Endothelial cell of umbilical vein (primary cell): ENCODE results near the gene TRIM13. TPM values are rescaled to one million over a fixed set of nuclear protein-coding genes. Genes with fewer than 3 reads are reported as not detected.

ENCODE experiments used
- BruUV-seq: library from RNA; stranded (reverse); fragments of 400-500 nt; replicated peaks from 2 replicates; lab custom pipeline; 2021; lab: Mats Ljungman, UMichigan
- CTCF ChIA-PET: fragments of 300-600, 350-600 bp; sonication (Branson Sonifier 250); formaldehyde crosslinking; loops from one replicate; lab custom pipeline; 2021; ENCODE audit warnings: antibody characterized with exemption, inconsistent platforms; lab: Charles Lee
- POLR2A ChIA-PET: fragments of 300-600, 350-600 bp; sonication (Branson Sonifier 250); formaldehyde crosslinking; loops from one replicate; lab custom pipeline; 2021; ENCODE audit warnings: antibody characterized with exemption, inconsistent platforms; lab: Charles Lee
- DNase-seq: peaks from one replicate; pipeline ENCODE4 v3.0.0-alpha.2; 2011; ENCODE audit warnings: low read depth, low spot score
- FAIRE-seq: peaks from 2 replicates; lab custom pipeline; 2011; peaks lifted over from hg19 to GRCh38; lab: Jason Lieb, UNC
- H2AFZ ChIP-seq: 2 replicates; pipeline ENCODE4 v1.6.0; 2012; ENCODE audit warnings: low read depth, low read length, control low read depth, inconsistent platforms
- H3K27ac ChIP-seq: 2 replicates; pipeline ENCODE4 v1.5.1; 2011; ENCODE audit warnings: low read depth, mild to moderate bottlenecking, control low read depth, low read length, moderate library complexity; ENCODE audit not compliant: insufficient read depth
- H3K27me3 ChIP-seq, 2 experiments: 2 replicates each; pipeline versions ENCODE4 v1.6.0 to v1.6.1; 2011; ENCODE audit warnings: low read length in 2 of 2, mixed read lengths in 1 of 2; ENCODE audit not compliant: control insufficient read depth in 2 of 2, insufficient read depth in 2 of 2
- H3K36me3 ChIP-seq, 2 experiments: 2 replicates in 1 of 2; 3 replicates in 1 of 2; pipeline ENCODE4 v1.5.1; 2011; ENCODE audit warnings: low read length in 2 of 2, mild to moderate bottlenecking in 1 of 2, moderate library complexity in 1 of 2; ENCODE audit not compliant: control insufficient read depth in 2 of 2, insufficient read depth in 2 of 2; ENCODE audit errors: extremely low read depth in 1 of 2
- H3K4me1 ChIP-seq: 3 replicates; pipeline ENCODE4 v1.5.1; 2011; ENCODE audit warnings: mild to moderate bottlenecking, low read length; ENCODE audit not compliant: control insufficient read depth, insufficient read depth; ENCODE audit errors: extremely low read depth
- H3K4me2 ChIP-seq: 2 replicates; pipeline ENCODE4 v1.6.1; 2011; ENCODE audit warnings: low read length, control low read depth, mixed read lengths; ENCODE audit not compliant: insufficient read depth
- H3K4me3 ChIP-seq, 3 experiments: fragments of 200-600 bp in 1 of 3; sonication (generic), shearing (Covaris generic) in 1 of 3; replicated peaks in 1 of 3; 2 replicates each; pipeline ENCODE4 v1.5.1; 2011 to 2016; ENCODE audit warnings: control low read depth in 3 of 3, low read length in 3 of 3, mild to moderate bottlenecking in 2 of 3, inconsistent platforms in 1 of 3, low read depth in 1 of 3, moderate library complexity in 1 of 3; ENCODE audit not compliant: insufficient read depth in 1 of 3
- H3K79me2 ChIP-seq: 2 replicates; pipeline ENCODE4 v1.6.0; 2012; ENCODE audit warnings: low read length, inconsistent platforms; ENCODE audit not compliant: control insufficient read depth, insufficient read depth
- H3K9ac ChIP-seq: replicated peaks from 2 replicates; pipeline ENCODE3; 2011; ENCODE audit warnings: low read length, control low read depth; ENCODE audit not compliant: insufficient read depth; ENCODE audit errors: extremely low read depth
- H3K9me1 ChIP-seq: replicated peaks from 3 replicates; pipeline ENCODE4 v1.6.0; 2011; ENCODE audit warnings: mild to moderate bottlenecking, low read length; ENCODE audit not compliant: control insufficient read depth, insufficient read depth; ENCODE audit errors: extremely low read depth
- H3K9me3 ChIP-seq: replicated peaks from 2 replicates; pipeline ENCODE4 v1.5.1; 2012; ENCODE audit warnings: low read length, inconsistent platforms; ENCODE audit not compliant: control insufficient read depth, insufficient read depth
- H4K20me1 ChIP-seq: replicated peaks from 2 replicates; pipeline ENCODE3; 2011; ENCODE audit warnings: mild to moderate bottlenecking, low read length; ENCODE audit not compliant: control insufficient read depth, insufficient read depth; ENCODE audit errors: extremely low read depth
- CTCF ChIP-seq, 2 donors: IDR thresholded peaks; 1 replicate in 1 of 2; 2 replicates in 1 of 2; pipeline ENCODE4 v1.5.1; 2011; ENCODE audit warnings: low read length in 2 of 2, mild to moderate bottlenecking in 2 of 2, moderate library complexity in 2 of 2, control low read depth in 1 of 2, inconsistent platforms in 1 of 2, low read depth in 1 of 2; ENCODE audit not compliant: insufficient read depth in 1 of 2; ENCODE audit errors: extremely low read depth in 1 of 2
- EZH2 ChIP-seq: IDR thresholded peaks from 2 replicates; pipeline ENCODE4 v1.6.1; 2012; ENCODE audit warnings: borderline replicate concordance, low read depth, mild to moderate bottlenecking, moderate library complexity, low read length, inconsistent platforms; ENCODE audit not compliant: severe bottlenecking
- FOS ChIP-seq: IDR thresholded peaks from 2 replicates; pipeline ENCODE4 v1.6.1; 2011; ENCODE audit warnings: mild to moderate bottlenecking, low read length, moderate library complexity, borderline replicate concordance; ENCODE audit not compliant: insufficient read depth
- GATA2 ChIP-seq: IDR thresholded peaks from 2 replicates; pipeline ENCODE4 v1.7.0; 2011; ENCODE audit warnings: low read depth, mild to moderate bottlenecking, moderate library complexity, mixed read lengths, low read length; ENCODE audit not compliant: insufficient read length, insufficient read depth
- JUN ChIP-seq: IDR thresholded peaks from 2 replicates; pipeline ENCODE4 v1.6.1; 2011; ENCODE audit warnings: borderline replicate concordance, low read depth; ENCODE audit not compliant: insufficient read length, insufficient read depth
- MAX ChIP-seq: IDR thresholded peaks from 2 replicates; pipeline ENCODE4 v1.6.1; 2011; ENCODE audit not compliant: insufficient read depth, insufficient read length
- MYC ChIP-seq: IDR thresholded peaks from one replicate; pipeline ENCODE4 v1.6.1; 2011; ENCODE audit warnings: mild to moderate bottlenecking, low read depth, low read length
- POLR2A ChIP-seq: IDR thresholded peaks from 2 replicates; pipeline ENCODE4 v1.6.1; 2012; ENCODE audit warnings: low read depth, mild to moderate bottlenecking, control low read depth, low read length
- POLR2AphosphoS5 ChIP-seq: IDR thresholded peaks from 2 replicates; pipeline ENCODE4 v1.6.1; 2012; ENCODE audit warnings: low read depth, mild to moderate bottlenecking, control low read depth, low read length, moderate library complexity; ENCODE audit not compliant: insufficient read depth
- dilution Hi-C: fragments of 300-500 bp; cut with MboI; formaldehyde crosslinking; loops from one replicate; pipeline ENCODE4 v1.15.0; 2019; ENCODE audit warnings: low sequenced_read_pairs; ENCODE audit not compliant: extremely low pct_ligation_motif_present
- intact Hi-C: fragments of 100-400 bp; cut with micrococcal nuclease; formaldehyde crosslinking; loops from one replicate; pipeline ENCODE4 v1.10.0; 2022
- polyA plus RNA-seq, 4 experiments: library from polyadenylated mRNA; depleted of rRNA in 3 of 4; stranded (reverse) in 3 of 4; unstranded in 1 of 4; fragments of >200 nt; gene quantifications; 2 replicates each; pipeline versions ENCODE4 v1.2.1 to v1.2.3, GENCODE V29; 2011 to 2012; ENCODE audit warnings: missing spikeins in 1 of 4
- total RNA-seq: library from RNA; stranded (reverse); gene quantifications from 2 replicates; pipeline ENCODE4 v1.2.3, GENCODE V29; 2021

TRIM13 gene
- total and polyA plus RNA-seq, 2 donors (not counting 3 experiments of a cell fraction or from before 2014, with no cell fraction given): 12.5 to 28.2 TPM

- Histone ChIP-seq H3K4me2 (no peak overlapping the region), H2AFZ (no peak overlapping the region), H3K79me2 (peaks cover 37% of the 10 kb centered on the region), H3K36me3 (peaks cover 2 to 17% of the 10 kb centered on the region in 2 experiments), H3K9me3 (no peaks in the 10 kb centered on the region), H3K4me1 (peaks cover 8% of the 10 kb centered on the region), H3K4me3 (no peak overlapping the region), H3K27ac (no peak overlapping the region), H3K27me3 (no peaks in the 10 kb centered on the region), H3K9me1 (peaks cover 6% of the 10 kb centered on the region), H4K20me1 (peaks cover 2% of the 10 kb centered on the region), H3K9ac (no peak overlapping the region)
- ChIA-PET CTCF (interaction anchor here (1.5 kb wide), 1 partner anchor 39 kb away, joined by 4 read pairs; no protein-coding TSS in a partner anchor), POLR2A (no interaction called here)
- dilution Hi-C loops: no loop called here
- DNase-seq: no peak
- no peak for FAIRE-seq
- no peak for TF ChIP-seq POLR2AphosphoS5
- TF ChIP-seq MYC: no peak
- no peak for TF ChIP-seq MAX
- TF ChIP-seq CTCF (IDR thresholded peaks at IDR 0.05; ENCODE audit: extremely low read depth in 1 of 2, insufficient read depth in 1 of 2, low read depth in 1 of 2, low read length in 2 of 2): no peak
- BruUV-seq: no TSS peak
- intact Hi-C loops: no loop called here
Observed at GRCh38 chr13:50015750-50016149, 18.9 kb downstream of the TRIM13 start.

GRCh38 chr13:50016444-50016843, 19.6 kb downstream of the TRIM13 start:
- TSS peak; percentile 2 for BruUV-seq
- DNase-seq (peak; percentile 47), FAIRE-seq (no peak)
- ChIA-PET CTCF (no interaction called here), POLR2A (no interaction called here)
- H3K4me3 ChIP-seq: no peak overlapping the region
- peaks cover 1 to 13% of the 10 kb centered on the region in 2 experiments for H3K36me3 ChIP-seq
- no peak overlapping the region for H3K9ac ChIP-seq
- no peaks in the 10 kb centered on the region for H3K27me3 ChIP-seq
- H2AFZ ChIP-seq: no peak overlapping the region
- H3K4me1 ChIP-seq: peaks cover 8% of the 10 kb centered on the region
- dilution Hi-C loops: no loop called here
- TF ChIP-seq MYC (no peak), FOS (no peak), EZH2 (no peak), CTCF (IDR thresholded peaks at IDR 0.05; ENCODE audit: extremely low read depth in 1 of 2, insufficient read depth in 1 of 2, low read depth in 1 of 2, low read length in 2 of 2) (no peak), POLR2AphosphoS5 (no peak), JUN (no peak), MAX (no peak), POLR2A (no peak), GATA2 (no peak)
- no peak overlapping the region for H3K27ac ChIP-seq
- peaks cover 2% of the 10 kb centered on the region for H4K20me1 ChIP-seq
- H3K4me2 ChIP-seq: no peak overlapping the region
- no peaks in the 10 kb centered on the region for H3K9me3 ChIP-seq
- intact Hi-C loops: no loop called here
- H3K9me1 ChIP-seq: peaks cover 6% of the 10 kb centered on the region
- H3K79me2 ChIP-seq: peaks cover 31% of the 10 kb centered on the region
